ENCODE data around the gene IFI6. TPM values are rescaled to one million over a fixed set of nuclear protein-coding genes. Genes with fewer than 3 reads are reported as not detected.

IFI6 gene
- total RNA-seq, 6 experiments from 2014 or later: 9.5 to 45.7 (median 33.2) TPM

DNA sequence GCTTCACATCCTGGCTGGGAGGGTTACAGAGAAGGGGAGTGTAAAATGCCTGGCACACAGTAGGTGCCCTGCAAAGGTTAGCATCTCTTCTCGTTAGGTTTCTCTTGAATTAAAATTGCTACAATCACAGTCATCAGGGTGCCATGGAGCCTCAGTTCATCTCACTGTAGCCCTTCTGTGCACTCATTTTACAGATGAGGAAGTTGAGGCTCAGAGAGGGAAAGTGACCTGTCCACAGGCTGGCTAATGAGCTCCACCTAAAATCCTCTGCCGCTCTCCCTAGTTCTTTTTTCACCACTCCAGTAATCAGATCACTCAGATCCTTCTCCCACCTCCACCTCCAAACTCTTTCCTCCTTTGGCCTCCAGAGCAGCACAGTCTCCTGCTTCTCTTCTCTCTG, 54.6 kb downstream of the IFI6 start:
- Histone ChIP-seq H3K9me3 (no peaks in the 10 kb centered on the region), H3K27ac (no peak overlapping the region), H3K4me1 (no peaks in the 10 kb centered on the region), H3K4me3 (no peak overlapping the region), H3K36me3 (no peaks in the 10 kb centered on the region), H3K27me3 (no peaks in the 10 kb centered on the region)
- TF ChIP-seq, protein P1, sequence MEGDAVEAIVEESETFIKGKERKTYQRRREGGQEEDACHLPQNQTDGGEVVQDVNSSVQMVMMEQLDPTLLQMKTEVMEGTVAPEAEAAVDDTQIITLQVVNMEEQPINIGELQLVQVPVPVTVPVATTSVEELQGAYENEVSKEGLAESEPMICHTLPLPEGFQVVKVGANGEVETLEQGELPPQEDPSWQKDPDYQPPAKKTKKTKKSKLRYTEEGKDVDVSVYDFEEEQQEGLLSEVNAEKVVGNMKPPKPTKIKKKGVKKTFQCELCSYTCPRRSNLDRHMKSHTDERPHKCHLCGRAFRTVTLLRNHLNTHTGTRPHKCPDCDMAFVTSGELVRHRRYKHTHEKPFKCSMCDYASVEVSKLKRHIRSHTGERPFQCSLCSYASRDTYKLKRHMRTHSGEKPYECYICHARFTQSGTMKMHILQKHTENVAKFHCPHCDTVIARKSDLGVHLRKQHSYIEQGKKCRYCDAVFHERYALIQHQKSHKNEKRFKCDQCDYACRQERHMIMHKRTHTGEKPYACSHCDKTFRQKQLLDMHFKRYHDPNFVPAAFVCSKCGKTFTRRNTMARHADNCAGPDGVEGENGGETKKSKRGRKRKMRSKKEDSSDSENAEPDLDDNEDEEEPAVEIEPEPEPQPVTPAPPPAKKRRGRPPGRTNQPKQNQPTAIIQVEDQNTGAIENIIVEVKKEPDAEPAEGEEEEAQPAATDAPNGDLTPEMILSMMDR (IDR thresholded peaks at IDR 0.05): no peak
- TF ChIP-seq POLR2A (IDR thresholded peaks at IDR 0.05): no peak
- no peak for ATAC-seq
- 50% methylated on average over 1 of the region's 2 CpGs for WGBS (ENCODE audit: insufficient coverage, low coverage, low lambda C conversion rate, missing lambda C conversion rate)
- intact Hi-C loops (cut with DNase I): loop anchor here in 1 of 2 donors (5.0 kb wide), 1 partner anchor 40 kb away; no protein-coding TSS in a partner anchor
- DNase-seq: no peak

DNA sequence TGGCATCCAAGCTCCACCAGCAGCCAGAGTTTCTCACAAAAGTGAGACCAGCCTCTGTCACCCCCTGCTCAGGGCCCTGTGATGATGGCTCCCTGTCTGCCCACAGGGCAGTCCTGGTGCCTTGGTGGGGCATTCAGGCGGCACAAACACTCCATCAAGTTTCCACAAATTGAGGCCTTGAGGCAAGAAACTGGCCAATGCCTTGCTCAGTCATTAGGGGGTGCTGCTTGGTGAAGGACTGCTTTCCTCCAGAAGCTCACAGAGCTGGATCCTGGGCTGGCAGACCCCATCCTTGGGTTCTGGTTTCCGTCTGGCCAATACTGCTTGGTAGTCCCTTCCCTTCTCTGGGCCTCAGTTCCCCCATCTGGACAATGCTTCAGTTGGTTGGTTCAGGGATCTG, 55.6 kb downstream of the IFI6 start:
- no peaks in the 10 kb centered on the region for H3K27me3 ChIP-seq
- DNase-seq (no peak), ATAC-seq (no peak)
- H3K36me3 ChIP-seq: no peaks in the 10 kb centered on the region
- intact Hi-C loops (cut with DNase I): loop anchor here in 1 of 2 donors (5.0 kb wide), 1 partner anchor 41 kb away; no protein-coding TSS in a partner anchor
- no peak overlapping the region for H3K27ac ChIP-seq
- H3K4me3 ChIP-seq: no peak overlapping the region
- H3K9me3 ChIP-seq: no peaks in the 10 kb centered on the region
- TF ChIP-seq, protein P1 (IDR thresholded peaks at IDR 0.05): no peak
- no peak for TF ChIP-seq POLR2A (IDR thresholded peaks at IDR 0.05)
- no peaks in the 10 kb centered on the region for H3K4me1 ChIP-seq
- WGBS (ENCODE audit: insufficient coverage, low coverage, low lambda C conversion rate, missing lambda C conversion rate): no CpG with 5 or more reads among the region's 2 CpGs

Small RNAs within 50 kb of the gene (small RNA-seq; reads per million reads assigned to genes)
- gene AL031729.1 (0 to 0.19 reads per million in 2 experiments), gene RNU6-424P (0 reads per million in 2 experiments), gene RNU6-949P (0 reads per million in 2 experiments)

Other genes starting within 250 kb of the IFI6 start
- gene WASF2, start 182.0 kb downstream of the IFI6 start, total RNA-seq: 10 to 100 TPM; 18.4 to 38.1 (median 26.5) TPM
- 10 to 100 TPM in 3 of 6 experiments, 1 to 10 TPM in 3; 5.5 to 21.3 (median 10.9) TPM for gene AHDC1, start 68.0 kb downstream of the IFI6 start, total RNA-seq
- gene FGR, start 37.0 kb downstream of the IFI6 start, total RNA-seq: 1 to 10 TPM; 2.5 to 10.0 (median 6.3) TPM
- 1 to 10 TPM; 3.5 to 7.4 (median 4.9) TPM for gene FAM76A, start 53.8 kb upstream of the IFI6 start, total RNA-seq
- 10 to 100 TPM; 15.2 to 32.7 (median 19.5) TPM for gene STX12, start 101.0 kb upstream of the IFI6 start, total RNA-seq
- gene PPP1R8, start 158.6 kb upstream of the IFI6 start, total RNA-seq: 10 to 100 TPM; 12.4 to 18.6 (median 13.0) TPM
- 10 to 100 TPM in 1 of 6 experiments, 1 to 10 TPM in 5; 3.3 to 14.3 (median 7.6) TPM for gene THEMIS2, start 200.4 kb upstream of the IFI6 start, total RNA-seq
- gene RPA2, start 242.4 kb upstream of the IFI6 start, total RNA-seq: 10 to 100 TPM in 5 of 6 experiments, 1 to 10 TPM in 1; 10.0 to 17.6 (median 11.8) TPM

Measured in right lobe of liver (tissue), 6 donors.